ENCODE measurements around the gene GAREM1.

DNA sequence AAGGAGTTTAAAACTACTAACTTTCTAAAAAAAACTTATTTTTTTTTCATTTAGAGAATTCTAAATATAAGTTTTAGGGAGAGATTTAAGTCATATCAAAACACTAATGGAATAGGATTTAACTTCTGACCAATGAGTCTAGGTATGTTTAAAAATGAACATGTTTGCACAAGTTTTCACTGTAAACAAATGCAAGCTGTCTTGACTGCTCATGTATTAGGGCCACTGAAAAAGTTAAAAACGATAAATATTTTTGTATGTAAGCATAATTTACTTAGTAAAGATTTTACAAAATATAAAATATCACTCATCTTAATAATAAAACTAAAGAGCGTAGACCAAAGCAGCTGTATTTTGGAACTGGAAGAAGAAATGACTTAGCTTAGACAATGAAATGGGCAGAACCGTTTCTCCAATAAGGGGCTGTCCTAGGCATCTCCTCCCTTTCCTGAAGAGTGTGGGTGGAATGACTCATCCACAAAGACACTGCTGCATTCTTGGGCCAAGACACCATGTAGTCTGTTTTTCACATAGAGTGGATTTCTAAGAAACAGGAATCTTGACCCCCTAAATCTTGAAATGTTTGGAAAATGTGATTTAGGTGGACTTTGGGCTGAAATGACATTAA is 162.1 kb downstream of the GAREM1 start:
- TF ChIP-seq CTCF (IDR thresholded peaks at IDR 0.05) (no peak), TCF7L2 (IDR thresholded peaks at IDR 0.05; ENCODE audit: low read depth, low read length) (no peak), POLR2AphosphoS5 (IDR thresholded peaks at IDR 0.05; ENCODE audit: low read depth, low read length) (no peak)

All from Panc1 (cell line).